NCI-H2171 treated with DMSO at 0.1 percent for 48 hours (cell line): ENCODE results near the gene PRPF6.
"Not testable (repeated sequence)": the region's sequence is repeated elsewhere in the genome, so short reads cannot be mapped to it uniquely, and the experiment has no call there.

Experiments used
- DNase-seq: peaks from one replicate; lab custom pipeline; 2025; lab: John Stamatoyannopoulos, UW

PRPF6 gene

GRCh38 chr20:64012385-64013154 is 31.6 kb downstream of the PRPF6 start:
- not testable (repeated sequence) for DNase-seq

GRCh38 chr20:64015635-64016034 is 34.7 kb downstream of the PRPF6 start:
- no peak for DNase-seq

GRCh38 chr20:64021124-64021975 is 40.4 kb downstream of the PRPF6 start:
- no peak for DNase-seq

GRCh38 chr20:64022671-64023360 is 41.9 kb downstream of the PRPF6 start:
- DNase-seq: no peak

GRCh38 chr20:64023361-64024140 is 42.6 kb downstream of the PRPF6 start:
- no peak for DNase-seq

GRCh38 chr20:64024141-64024990 is 43.4 kb downstream of the PRPF6 start:
- DNase-seq: no peak

GRCh38 chr20:64025101-64025825 is 44.3 kb downstream of the PRPF6 start:
- DNase-seq: no peak

GRCh38 chr20:64025826-64026412 is 45.0 kb downstream of the PRPF6 start:
- no peak for DNase-seq

- DNase-seq: no peak
Observed at GRCh38 chr20:64027981-64028685, 47.2 kb downstream of the PRPF6 start.

- DNase-seq: no peak
Observed at GRCh38 chr20:64029293-64030117, 48.6 kb downstream of the PRPF6 start.

- DNase-seq: no peak
Observed at GRCh38 chr20:64030371-64031134, 49.6 kb downstream of the PRPF6 start.

- DNase-seq: no peak
Observed at GRCh38 chr20:64031822-64032314, 50.9 kb downstream of the PRPF6 start.

GRCh38 chr20:64032706-64033624 is 52.0 kb downstream of the PRPF6 start:
- no peak for DNase-seq

GRCh38 chr20:64033981-64034493 is 53.1 kb downstream of the PRPF6 start:
- DNase-seq: no peak

GRCh38 chr20:64035066-64035932 is 54.4 kb downstream of the PRPF6 start:
- DNase-seq: peak; percentile 8
